Upper lobe of left lung (tissue), 4 donors: ENCODE results near the gene SERGEF.

Experiments
- EP300 ChIP-seq, 4 donors: sonication (generic); formaldehyde crosslinking; IDR thresholded peaks; one replicate each; pipeline ENCODE4 v1.5.1; 2017; ENCODE audit warnings: antibody characterized with exemption in 4 of 4, control low read depth in 2 of 4
- POLR2A ChIP-seq, 4 donors: fragments of 450-650 bp; IDR thresholded peaks; one replicate each; pipeline ENCODE4 v1.5.1; 2016 to 2017; ENCODE audit warnings: antibody characterized with exemption in 4 of 4, mild to moderate bottlenecking in 2 of 4

GRCh38 chr11:17746096-17746495 is 266.8 kb downstream of the SERGEF start:
- TF ChIP-seq POLR2A (IDR thresholded peaks at IDR 0.05) (no peak), EP300 (IDR thresholded peaks at IDR 0.05) (no peak)
